SK-N-SH (cell line): ENCODE data around the gene FXYD5. TPM values are rescaled to one million over a fixed set of nuclear protein-coding genes. Genes with fewer than 3 reads are reported as not detected.

Source experiments
- CTCF ChIA-PET: fragments of 300-600, 350-600 bp; formaldehyde crosslinking; extraction: SDS; loops from one replicate; lab custom pipeline; 2021; lab: Yijun Ruan, JAX
- POLR2A ChIA-PET: fragments of 350-600 bp; sonication (Branson Sonifier 250); formaldehyde crosslinking; extraction: SDS; loops from one replicate; lab custom pipeline; 2020; ENCODE audit warnings: antibody characterized with exemption, inconsistent platforms; lab: Yijun Ruan, JAX
- DNase-seq: peaks from one replicate; pipeline ENCODE4 v3.0.0; 2012
- H2AFZ ChIP-seq: fragments of 200-600 bp; sonication (generic); 2 replicates; pipeline ENCODE4 v1.8.1; 2016; ENCODE audit warnings: antibody characterized with exemption, mild to moderate bottlenecking, low read depth
- H3F3A ChIP-seq: fragments of 200-600 bp; sonication (generic); replicated peaks from 2 replicates; pipeline ENCODE3; 2016; ENCODE audit warnings: antibody characterized with exemption, mild to moderate bottlenecking; ENCODE audit not compliant: insufficient read depth
- H3K27ac ChIP-seq, 2 experiments: fragments of 200-500 bp in 1 of 2; fragments of 200-600 bp in 1 of 2; sonication (Bioruptor generic) in 1 of 2; sonication (generic), shearing (Covaris generic) in 1 of 2; 2 replicates each; pipeline versions ENCODE4 v1.5.1 to v1.6.1; 2014 to 2016; ENCODE audit warnings: low read depth in 2 of 2, inconsistent platforms in 1 of 2, low read length in 1 of 2, mild to moderate bottlenecking in 1 of 2, mixed read lengths in 1 of 2
- H3K27me3 ChIP-seq: fragments of 200-600 bp; sonication (generic), shearing (Covaris generic); 2 replicates; pipeline ENCODE4 v1.6.1; 2016; ENCODE audit warnings: mixed run types; ENCODE audit not compliant: insufficient read depth
- H3K36me3 ChIP-seq, 2 experiments: fragments of 200-500 bp in 1 of 2; fragments of 200-600 bp in 1 of 2; sonication (Bioruptor generic) in 1 of 2; sonication (generic) in 1 of 2; replicated peaks in 1 of 2; 2 replicates each; pipeline versions ENCODE3 to v1.5.1; 2014 to 2016; ENCODE audit warnings: low read length in 1 of 2, mild to moderate bottlenecking in 1 of 2; ENCODE audit not compliant: insufficient read depth in 2 of 2, control insufficient read depth in 1 of 2
- H3K4me1 ChIP-seq, 2 experiments: fragments of 200-500 bp in 1 of 2; fragments of 200-600 bp in 1 of 2; sonication (Bioruptor generic) in 1 of 2; sonication (generic), shearing (Covaris generic) in 1 of 2; 2 replicates each; pipeline versions ENCODE4 v1.5.1 to v1.6.1; 2014 to 2016; ENCODE audit warnings: low read depth in 1 of 2, low read length in 1 of 2, mixed run types in 1 of 2; ENCODE audit not compliant: insufficient read depth in 2 of 2, control insufficient read depth in 1 of 2
- H3K4me2 ChIP-seq: fragments of 200-600 bp; sonication (generic), shearing (Covaris generic); 2 replicates; pipeline ENCODE4 v1.6.1; 2017; ENCODE audit warnings: mixed run types
- H3K4me3 ChIP-seq, 2 experiments: fragments of 200-500 bp in 1 of 2; fragments of 200-600 bp in 1 of 2; sonication (Bioruptor generic) in 1 of 2; sonication (generic), shearing (Covaris generic) in 1 of 2; 2 replicates each; pipeline versions ENCODE4 v1.5.1 to v1.8.1; 2014 to 2016; ENCODE audit warnings: low read depth in 2 of 2, inconsistent platforms in 1 of 2, low read length in 1 of 2, mild to moderate bottlenecking in 1 of 2, mixed read lengths in 1 of 2, moderate library complexity in 1 of 2
- H3K79me2 ChIP-seq: fragments of 200-600 bp; sonication (generic); 2 replicates; pipeline ENCODE4 v1.8.1; 2017; ENCODE audit warnings: mild to moderate bottlenecking; ENCODE audit not compliant: insufficient read depth
- H3K9ac ChIP-seq: fragments of 200-600 bp; sonication (generic); 2 replicates; pipeline ENCODE4 v1.6.1; 2017; ENCODE audit warnings: mixed run types
- H3K9me2 ChIP-seq: fragments of 200-600 bp; sonication (generic); 2 replicates; pipeline ENCODE4 v1.6.1; 2017; ENCODE audit warnings: mixed run types
- H3K9me3 ChIP-seq: fragments of 200-600 bp; sonication (generic); 2 replicates; pipeline ENCODE4 v1.6.1; 2017; ENCODE audit warnings: mixed run types, mild to moderate bottlenecking, moderate library complexity
- H4K20me1 ChIP-seq: fragments of 200-600 bp; sonication (generic); 2 replicates; pipeline ENCODE4 v1.6.1; 2017; ENCODE audit warnings: mild to moderate bottlenecking, mixed run types; ENCODE audit not compliant: insufficient read depth
- ELF1 ChIP-seq: IDR thresholded peaks from 2 replicates; pipeline ENCODE4 v1.4.0; 2012
- EZH2phosphoT487 ChIP-seq: fragments of 200-600 bp; sonication (generic); IDR thresholded peaks from 2 replicates; pipeline ENCODE4 v1.6.1; 2017; ENCODE audit warnings: low read depth, mixed run types, mild to moderate bottlenecking, antibody characterized with exemption, moderate library complexity, borderline replicate concordance
- FOSL2 ChIP-seq: IDR thresholded peaks from 2 replicates; pipeline ENCODE4 v1.4.0; 2012; ENCODE audit warnings: low read depth, mild to moderate bottlenecking, moderate library complexity, borderline replicate concordance
- FOXJ3 ChIP-seq: sonication (generic); formaldehyde crosslinking; IDR thresholded peaks from 2 replicates; pipeline ENCODE4 v1.5.1; 2020; ENCODE audit warnings: mild to moderate bottlenecking, missing genetic modification reagents
- FOXM1 ChIP-seq: IDR thresholded peaks from 2 replicates; pipeline ENCODE4 v1.4.0; 2012; ENCODE audit warnings: low read depth, mild to moderate bottlenecking
- GABPA ChIP-seq: IDR thresholded peaks from 2 replicates; pipeline ENCODE4 v1.4.0; 2012; ENCODE audit warnings: low read depth, mild to moderate bottlenecking
- GATA2 ChIP-seq: sonication (generic); formaldehyde crosslinking; IDR thresholded peaks from 2 replicates; pipeline ENCODE4 v1.5.0; 2020; ENCODE audit warnings: mild to moderate bottlenecking, missing genetic modification reagents
- POLR2AphosphoS5 ChIP-seq: IDR thresholded peaks from 2 replicates; pipeline ENCODE4 v1.6.1; 2012; ENCODE audit warnings: low read depth, low read length
- RCOR1 ChIP-seq: fragments of 150-350 bp; IDR thresholded peaks from 2 replicates; pipeline ENCODE4 v1.6.1; 2017; ENCODE audit warnings: antibody characterized with exemption, low read length
- RXRA ChIP-seq: IDR thresholded peaks from 2 replicates; pipeline ENCODE4 v1.4.0; 2012; ENCODE audit warnings: low read depth, mild to moderate bottlenecking, borderline replicate concordance
- SMC3 ChIP-seq: IDR thresholded peaks from 2 replicates; pipeline ENCODE4 v1.6.1; 2012; ENCODE audit warnings: low read depth, low read length, improper control_type of control experiment
- TAF1 ChIP-seq: IDR thresholded peaks from 2 replicates; pipeline ENCODE4 v1.6.1; 2012; ENCODE audit warnings: low read depth, mild to moderate bottlenecking, low read length, moderate library complexity, borderline replicate concordance
- TEAD4 ChIP-seq: IDR thresholded peaks from 2 replicates; pipeline ENCODE4 v1.4.0; 2012; ENCODE audit warnings: mild to moderate bottlenecking, borderline replicate concordance; ENCODE audit not compliant: insufficient read depth
- ZBTB33 ChIP-seq: IDR thresholded peaks from 2 replicates; pipeline ENCODE4 v1.4.0; 2012; ENCODE audit warnings: low read depth, borderline replicate concordance
- WGBS: methylation state at CpG from one replicate; pipeline ENCODE4 v1.1.6; 2017; ENCODE audit warnings: low lambda C conversion rate; 5-methylcytosine and 5-hydroxymethylcytosine counted together
- polyA plus RNA-seq, 3 experiments: library from polyadenylated mRNA; depleted of rRNA; stranded (reverse); fragments of >200 nt; gene quantifications; 2 replicates each; pipeline ENCODE4 v1.2.3, GENCODE V29; 2012

FXYD5 gene
- polyA plus RNA-seq, 1 of the 3 experiments (the other 2 are of a cell fraction) = 195 TPM

- TF ChIP-seq FOXJ3 (CRISPR knock-in tag) = no peak
- no peak for TF ChIP-seq RCOR1
- no peak for TF ChIP-seq POLR2AphosphoS5
- TF ChIP-seq, all 33 proteins: peak for 0
Observed at GRCh38 chr19:35164418-35164817, 9.9 kb downstream of the FXYD5 start (continued).

- Histone ChIP-seq H3K4me1 (no peaks in the 10 kb centered on the region; a peak in 1 of 4 replicates), H3K4me2 (no peak overlapping the region), H4K20me1 (no peaks in the 10 kb centered on the region), H2AFZ (no peak overlapping the region), H3K36me3 (peaks cover 8 to 71% of the 10 kb centered on the region in 2 experiments), H3K27me3 (no peaks in the 10 kb centered on the region), H3K9ac (no peak overlapping the region), H3F3A (no peaks in the 10 kb centered on the region), H3K79me2 (no peaks in the 10 kb centered on the region), H3K27ac (no peak overlapping the region), H3K9me2 (no peaks in the 10 kb centered on the region), H3K4me3 (no peak overlapping the region), H3K9me3 (no peaks in the 10 kb centered on the region; the same call in 1 of the 2 replicates)
- WGBS = 62% methylated on average over 5 of the region's 5 CpGs
- DNase-seq = no peak
- POLR2A ChIA-PET = no interaction called here
- TF ChIP-seq GATA2 (CRISPR knock-in tag) (no peak), RXRA (no peak), EZH2phosphoT487 (no peak), FOSL2 (no peak), SMC3 (no peak), FOXM1 (no peak), GABPA (no peak), ZBTB33 (no peak), TAF1 (no peak), ELF1 (no peak), TEAD4 (no peak)
- CTCF ChIA-PET = interaction anchor here (1.6 kb wide), 1 partner anchor 23 kb away, joined by 4 read pairs; no protein-coding TSS in a partner anchor
Observed at GRCh38 chr19:35165200-35166058, 10.9 kb downstream of the FXYD5 start.
